GM21526 (cell line): ENCODE data around the gene SFTPB.
A peak's percentile ranks its signal among the peaks of the same experiment; 100 is the strongest.
"Not testable (repeated sequence)": the region's sequence is repeated elsewhere in the genome, so short reads cannot be mapped to it uniquely, and the experiment has no call there.

Experiments used
- ATAC-seq: cut with Tn5 transposase; IDR thresholded peaks from one replicate; pipeline ENCODE4 v1.9.1; 2021; ENCODE audit warnings: moderate library complexity; ENCODE audit not compliant: unreplicated experiment, low FRiP score

The SFTPB gene

GRCh38 chr2:85619617-85620016 is 48.4 kb downstream of the SFTPB start:
- ATAC-seq: no peak

- ATAC-seq: not testable (repeated sequence)
Observed at GRCh38 chr2:85617723-85618122, 50.3 kb downstream of the SFTPB start.

- ATAC-seq: no peak
Observed at GRCh38 chr2:85615413-85615728, 52.6 kb downstream of the SFTPB start.

GRCh38 chr2:85614757-85615156 is 53.2 kb downstream of the SFTPB start:
- ATAC-seq: not testable (repeated sequence)

- no peak for ATAC-seq
Observed at GRCh38 chr2:85613717-85614515, 54.1 kb downstream of the SFTPB start.

GRCh38 chr2:85611705-85612587 is 56.1 kb downstream of the SFTPB start, which contains the start of gene C2orf68:
Gene C2orf68 (minus strand): TSS chr2:85612066. CDS start chr2:85611984, 82 bp downstream.
- ATAC-seq: peak; percentile 60

- no peak for ATAC-seq
Observed at GRCh38 chr2:85611217-85611704, 56.7 kb downstream of the SFTPB start.
